ENCODE measurements around the gene MUC21. TPM values are rescaled to one million over a fixed set of nuclear protein-coding genes. Genes with fewer than 3 reads are reported as not detected.

Gene MUC21
- not detected for total RNA-seq

- peaks cover 13% of the 10 kb centered on the region for H3K4me1 Mint-ChIP-seq
- no peak within 1 kb of the TSS for H3K4me3 Mint-ChIP-seq
- H3K9me3 Mint-ChIP-seq: no peaks in the 10 kb centered on the region
- H3K36me3 Mint-ChIP-seq: no peaks in the 10 kb centered on the region
- no peak for DNase-seq
- H3K27ac Mint-ChIP-seq: no peak within 1 kb of the TSS
- peaks cover 34% of the 10 kb centered on the region for H3K27me3 Mint-ChIP-seq
These were observed at the start of gene MUC21 for GRCh38 chr6:30983439-30983838. TSS of gene MUC21 (plus strand) at chr6:30983718. CDS start at chr6:30983959, 241 bp downstream.

- H3K4me1 Mint-ChIP-seq: no peaks in the 10 kb centered on the region
- no peak overlapping the region for H3K4me3 Mint-ChIP-seq
- H3K9me3 Mint-ChIP-seq: no peaks in the 10 kb centered on the region
- H3K27me3 Mint-ChIP-seq: peaks cover 7% of the 10 kb centered on the region
- H3K36me3 Mint-ChIP-seq: no peaks in the 10 kb centered on the region
- no peak overlapping the region for H3K27ac Mint-ChIP-seq
- no peak for DNase-seq
These were observed 48.5 kb upstream of the MUC21 start for GRCh38 chr6:30935018-30935417.

- Mint-ChIP-seq H3K4me1 (no peaks in the 10 kb centered on the region), H3K36me3 (no peaks in the 10 kb centered on the region), H3K27me3 (peaks cover 30% of the 10 kb centered on the region), H3K4me3 (no peak overlapping the region), H3K9me3 (no peaks in the 10 kb centered on the region), H3K27ac (no peak overlapping the region)
- DNase-seq: no peak
These were observed 46.3 kb upstream of the MUC21 start for GRCh38 chr6:30937265-30937664.

- Mint-ChIP-seq H3K4me1 (no peaks in the 10 kb centered on the region), H3K36me3 (no peaks in the 10 kb centered on the region), H3K9me3 (no peaks in the 10 kb centered on the region), H3K27me3 (peaks cover 44% of the 10 kb centered on the region), H3K4me3 (no peak overlapping the region), H3K27ac (no peak overlapping the region)
- DNase-seq: no peak
These were observed 44.8 kb upstream of the MUC21 start for GRCh38 chr6:30938730-30939129.

GRCh38 chr6:30939473-30939872, 44.0 kb upstream of the MUC21 start:
- Mint-ChIP-seq H3K4me3 (no peak overlapping the region), H3K4me1 (no peaks in the 10 kb centered on the region), H3K9me3 (no peaks in the 10 kb centered on the region), H3K36me3 (no peaks in the 10 kb centered on the region), H3K27ac (no peak overlapping the region), H3K27me3 (peaks cover 49% of the 10 kb centered on the region)
- DNase-seq: no peak

GRCh38 chr6:30940361-30940986, 43.0 kb upstream of the MUC21 start, which contains the start of gene MUCL3:
TSS of gene MUCL3 (plus strand) at chr6:30940973. CDS start at chr6:30941000, 27 bp downstream.
- H3K27me3 Mint-ChIP-seq: peaks cover 54% of the 10 kb centered on the region

GRCh38 chr6:30942338-30943060, 41.0 kb upstream of the MUC21 start:
- no peaks in the 10 kb centered on the region for H3K36me3 Mint-ChIP-seq
- no peak overlapping the region for H3K4me3 Mint-ChIP-seq
- H3K27me3 Mint-ChIP-seq: peaks cover 54% of the 10 kb centered on the region
- H3K4me1 Mint-ChIP-seq: no peaks in the 10 kb centered on the region
- DNase-seq: no peak
- H3K9me3 Mint-ChIP-seq: no peaks in the 10 kb centered on the region
- no peak overlapping the region for H3K27ac Mint-ChIP-seq

More at GRCh38 chr6:30940361-30940986, 43.0 kb upstream of the MUC21 start, which contains the start of gene MUCL3:
- Mint-ChIP-seq H3K36me3 (no peaks in the 10 kb centered on the region), H3K4me1 (no peaks in the 10 kb centered on the region), H3K4me3 (no peak within 1 kb of the TSS), H3K27ac (no peak within 1 kb of the TSS), H3K9me3 (no peaks in the 10 kb centered on the region)
- no peak for DNase-seq

GRCh38 chr6:30944051-30944450, 39.5 kb upstream of the MUC21 start:
- DNase-seq: no peak
- Mint-ChIP-seq H3K36me3 (peaks cover 6% of the 10 kb centered on the region), H3K4me1 (no peaks in the 10 kb centered on the region), H3K4me3 (no peak overlapping the region), H3K9me3 (no peaks in the 10 kb centered on the region), H3K27me3 (peaks cover 52% of the 10 kb centered on the region), H3K27ac (no peak overlapping the region)

GRCh38 chr6:30945281-30945680, 38.2 kb upstream of the MUC21 start:
- no peaks in the 10 kb centered on the region for H3K9me3 Mint-ChIP-seq
- no peaks in the 10 kb centered on the region for H3K4me1 Mint-ChIP-seq
- DNase-seq: no peak
- H3K36me3 Mint-ChIP-seq: peaks cover 13% of the 10 kb centered on the region
- peaks cover 58% of the 10 kb centered on the region for H3K27me3 Mint-ChIP-seq
- no peak overlapping the region for H3K4me3 Mint-ChIP-seq
- no peak overlapping the region for H3K27ac Mint-ChIP-seq

- Mint-ChIP-seq H3K27me3 (peaks cover 52% of the 10 kb centered on the region), H3K4me3 (no peak overlapping the region), H3K27ac (no peak overlapping the region), H3K9me3 (peaks cover 3% of the 10 kb centered on the region), H3K36me3 (peaks cover 14% of the 10 kb centered on the region), H3K4me1 (peaks cover 6% of the 10 kb centered on the region)
- no peak for DNase-seq
These were observed 36.3 kb upstream of the MUC21 start for GRCh38 chr6:30947231-30947630.

- peaks cover 39% of the 10 kb centered on the region for H3K27me3 Mint-ChIP-seq
- no peak overlapping the region for H3K4me3 Mint-ChIP-seq
- H3K9me3 Mint-ChIP-seq: peaks cover 3% of the 10 kb centered on the region
- H3K4me1 Mint-ChIP-seq: peaks cover 10% of the 10 kb centered on the region
- no peak for DNase-seq
- no peak overlapping the region for H3K27ac Mint-ChIP-seq
- peaks cover 14% of the 10 kb centered on the region for H3K36me3 Mint-ChIP-seq
These were observed 34.7 kb upstream of the MUC21 start for GRCh38 chr6:30948811-30949210.

GRCh38 chr6:30951907-30952469, 31.5 kb upstream of the MUC21 start:
- peaks cover 14% of the 10 kb centered on the region for H3K36me3 Mint-ChIP-seq
- H3K9me3 Mint-ChIP-seq: peaks cover 3% of the 10 kb centered on the region
- H3K4me3 Mint-ChIP-seq: no peak overlapping the region
- peaks cover 31% of the 10 kb centered on the region for H3K27me3 Mint-ChIP-seq
- H3K4me1 Mint-ChIP-seq: peaks cover 18% of the 10 kb centered on the region
- H3K27ac Mint-ChIP-seq: peak overlapping the region; percentile 44
- DNase-seq: no peak

- Mint-ChIP-seq H3K4me1 (peaks cover 18% of the 10 kb centered on the region), H3K36me3 (peaks cover 3% of the 10 kb centered on the region), H3K27ac (peak overlapping the region; percentile 70), H3K9me3 (peaks cover 3% of the 10 kb centered on the region), H3K27me3 (peaks cover 20% of the 10 kb centered on the region), H3K4me3 (peak overlapping the region; percentile 82)
- no peak for DNase-seq
These were observed 28.7 kb upstream of the MUC21 start for GRCh38 chr6:30954631-30955366.

GRCh38 chr6:30955367-30956042, 28.0 kb upstream of the MUC21 start:
- Mint-ChIP-seq H3K4me3 (peak overlapping the region; percentile 82), H3K27ac (peak overlapping the region; percentile 70), H3K4me1 (peaks cover 18% of the 10 kb centered on the region), H3K27me3 (peaks cover 14% of the 10 kb centered on the region), H3K36me3 (no peaks in the 10 kb centered on the region), H3K9me3 (peaks cover 3% of the 10 kb centered on the region)
- DNase-seq: peak; percentile 88

Measured in activated naive CD8-positive, alpha-beta T cell treated with anti-CD3 and anti-CD28 coated beads for 36 hours (primary cell).